ENCODE results near the gene IGLL1. TPM values are rescaled to one million over a fixed set of nuclear protein-coding genes. Genes with fewer than 3 reads are reported as not detected.

Gene IGLL1
- total RNA-seq, 1 experiment from 2014 or later: not detected

DNA sequence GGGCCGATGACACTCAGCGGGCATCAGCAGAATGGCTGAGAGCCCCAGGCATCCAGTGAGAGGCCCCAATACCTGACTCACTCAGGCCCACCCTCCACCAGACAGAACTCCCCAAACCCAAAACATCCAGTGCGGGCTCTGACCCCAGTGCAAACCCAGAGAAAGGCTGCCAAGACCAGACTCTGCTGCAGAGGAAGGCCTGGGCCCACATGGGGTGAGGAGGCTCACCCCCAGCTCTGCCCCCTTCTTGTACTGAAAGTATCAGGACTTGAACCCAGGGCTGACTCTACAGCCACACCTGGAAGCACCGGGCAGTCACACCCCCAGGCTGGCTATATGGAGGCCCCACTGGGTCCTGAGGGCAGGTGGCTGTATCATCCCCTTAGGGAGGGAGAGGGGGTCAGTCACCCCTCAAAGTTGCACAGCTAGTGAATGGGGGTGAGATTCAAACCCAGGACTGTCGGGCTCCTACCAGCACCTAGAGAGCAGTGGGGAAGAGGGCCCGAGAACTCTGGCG is 49.3 kb downstream of the IGLL1 start:
- intact Hi-C loops (cut with micrococcal nuclease; ENCODE audit: unreplicated experiment): loop anchor here (10.0 kb wide), 1 partner anchor 126 kb away; no protein-coding TSS in a partner anchor
- no peak for DNase-seq (ENCODE audit: low read depth, low spot score)
- Histone ChIP-seq H3K36me3 (ENCODE audit: control insufficient read depth, insufficient read depth, low read length) (no peaks in the 10 kb centered on the region), H3K27ac (ENCODE audit: low read length) (no peak overlapping the region), H3K4me3 (ENCODE audit: low read depth in 2 of 2, low read length in 2 of 2) (no peak overlapping the region), H3K4me1 (ENCODE audit: control insufficient read depth, insufficient read depth, low read length) (peaks cover 7% of the 10 kb centered on the region; the same call in 1 of the 2 replicates), H3K9me3 (ENCODE audit: control insufficient read depth, insufficient read depth, low read depth, low read length) (no peaks in the 10 kb centered on the region), H3K27me3 (ENCODE audit: control insufficient read depth, insufficient read depth, low read length) (no peaks in the 10 kb centered on the region)
- TF ChIP-seq POLR2AphosphoS5 (IDR thresholded peaks at IDR 0.05; ENCODE audit: low read depth, low read length) (no peak), SIN3A (IDR thresholded peaks at IDR 0.05; ENCODE audit: borderline replicate concordance, insufficient read depth, low read depth, low read length) (no peak), REST (IDR thresholded peaks at IDR 0.05; ENCODE audit: insufficient read depth in 1 of 2, low read depth in 2 of 2, low read length in 1 of 2) (no peak), TCF7L2 (IDR thresholded peaks at IDR 0.05; ENCODE audit: low read depth, low read length) (no peak)
- TF ChIP-seq, protein P1, sequence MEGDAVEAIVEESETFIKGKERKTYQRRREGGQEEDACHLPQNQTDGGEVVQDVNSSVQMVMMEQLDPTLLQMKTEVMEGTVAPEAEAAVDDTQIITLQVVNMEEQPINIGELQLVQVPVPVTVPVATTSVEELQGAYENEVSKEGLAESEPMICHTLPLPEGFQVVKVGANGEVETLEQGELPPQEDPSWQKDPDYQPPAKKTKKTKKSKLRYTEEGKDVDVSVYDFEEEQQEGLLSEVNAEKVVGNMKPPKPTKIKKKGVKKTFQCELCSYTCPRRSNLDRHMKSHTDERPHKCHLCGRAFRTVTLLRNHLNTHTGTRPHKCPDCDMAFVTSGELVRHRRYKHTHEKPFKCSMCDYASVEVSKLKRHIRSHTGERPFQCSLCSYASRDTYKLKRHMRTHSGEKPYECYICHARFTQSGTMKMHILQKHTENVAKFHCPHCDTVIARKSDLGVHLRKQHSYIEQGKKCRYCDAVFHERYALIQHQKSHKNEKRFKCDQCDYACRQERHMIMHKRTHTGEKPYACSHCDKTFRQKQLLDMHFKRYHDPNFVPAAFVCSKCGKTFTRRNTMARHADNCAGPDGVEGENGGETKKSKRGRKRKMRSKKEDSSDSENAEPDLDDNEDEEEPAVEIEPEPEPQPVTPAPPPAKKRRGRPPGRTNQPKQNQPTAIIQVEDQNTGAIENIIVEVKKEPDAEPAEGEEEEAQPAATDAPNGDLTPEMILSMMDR (IDR thresholded peaks at IDR 0.05): no peak
- ATAC-seq: no peak
- CTCF ChIA-PET: no interaction called here
- POLR2A ChIA-PET: no interaction called here
- in situ Hi-C loops (cut with HindIII; ENCODE audit: low pct_unique_long_range_greater_than_20kb, low sequenced_read_pairs): no loop called here
- BruUV-seq (replicated peaks): no TSS peak

DNA sequence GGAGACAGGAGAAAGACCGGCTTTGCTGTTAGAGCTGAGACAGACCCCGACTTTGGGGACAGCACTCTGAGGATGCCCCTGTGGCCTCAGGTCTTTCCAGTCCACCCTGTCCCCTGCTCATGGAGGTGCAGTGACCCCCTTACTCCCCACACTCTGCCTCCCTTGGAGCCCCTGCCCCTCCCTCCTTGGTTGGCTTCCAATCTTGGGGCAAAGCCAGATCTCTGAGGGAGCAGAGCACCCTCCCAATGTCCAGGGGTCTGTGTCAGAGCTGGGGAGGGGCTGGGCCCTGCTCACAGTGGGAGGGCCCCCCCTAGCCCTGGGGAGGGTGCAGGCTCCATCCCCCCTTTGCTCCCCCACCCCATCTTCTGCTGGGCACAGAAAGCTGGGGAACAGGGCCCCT is 50.0 kb downstream of the IGLL1 start:
- intact Hi-C loops (cut with micrococcal nuclease; ENCODE audit: unreplicated experiment): loop anchor here (10.0 kb wide), 1 partner anchor 125 kb away; no protein-coding TSS in a partner anchor
- no TSS peak for BruUV-seq (replicated peaks)
- ChIA-PET CTCF (no interaction called here), POLR2A (no interaction called here)
- no peaks in the 10 kb centered on the region for H3K27me3 ChIP-seq (ENCODE audit: control insufficient read depth, insufficient read depth, low read length)
- H3K27ac ChIP-seq (ENCODE audit: low read length): no peak overlapping the region
- no peak overlapping the region for H3K4me3 ChIP-seq (ENCODE audit: low read depth in 2 of 2, low read length in 2 of 2)
- peaks cover 7% of the 10 kb centered on the region; the same call in 1 of the 2 replicates for H3K4me1 ChIP-seq (ENCODE audit: control insufficient read depth, insufficient read depth, low read length)
- in situ Hi-C loops (cut with HindIII; ENCODE audit: low pct_unique_long_range_greater_than_20kb, low sequenced_read_pairs): no loop called here
- ATAC-seq: no peak
- no peak for TF ChIP-seq TCF7L2 (IDR thresholded peaks at IDR 0.05; ENCODE audit: low read depth, low read length)
- TF ChIP-seq, protein P1 (IDR thresholded peaks at IDR 0.05): no peak
- no peak for TF ChIP-seq SIN3A (IDR thresholded peaks at IDR 0.05; ENCODE audit: borderline replicate concordance, insufficient read depth, low read depth, low read length)
- TF ChIP-seq POLR2AphosphoS5 (IDR thresholded peaks at IDR 0.05; ENCODE audit: low read depth, low read length): no peak
- no peak for TF ChIP-seq REST (IDR thresholded peaks at IDR 0.05; ENCODE audit: insufficient read depth in 1 of 2, low read depth in 2 of 2, low read length in 1 of 2)
- H3K9me3 ChIP-seq (ENCODE audit: control insufficient read depth, insufficient read depth, low read depth, low read length): no peaks in the 10 kb centered on the region
- H3K36me3 ChIP-seq (ENCODE audit: control insufficient read depth, insufficient read depth, low read length): no peaks in the 10 kb centered on the region
- DNase-seq (ENCODE audit: low read depth, low spot score): no peak

Measured in Panc1 (cell line).